Uterus (tissue), 2 donors: ENCODE results near the gene TBC1D14.

Source experiments
- POLR2A ChIP-seq, 2 donors: fragments of 450-650 bp; IDR thresholded peaks; one replicate each; pipeline ENCODE4 v1.6.1; 2016; ENCODE audit warnings: antibody characterized with exemption in 2 of 2, mild to moderate bottlenecking in 1 of 2, moderate library complexity in 1 of 2
- TF ChIP-seq, protein P1 (sequence below), 4 experiments: fragments of 200-600 bp in 2 of 4; fragments of 450-650 bp in 2 of 4; sonication (generic) in 2 of 4; IDR thresholded peaks; one replicate each; pipeline ENCODE4 v1.5.1; 2016 to 2019; ENCODE audit warnings: antibody characterized with exemption in 4 of 4, mild to moderate bottlenecking in 2 of 4, moderate library complexity in 1 of 4

DNA sequence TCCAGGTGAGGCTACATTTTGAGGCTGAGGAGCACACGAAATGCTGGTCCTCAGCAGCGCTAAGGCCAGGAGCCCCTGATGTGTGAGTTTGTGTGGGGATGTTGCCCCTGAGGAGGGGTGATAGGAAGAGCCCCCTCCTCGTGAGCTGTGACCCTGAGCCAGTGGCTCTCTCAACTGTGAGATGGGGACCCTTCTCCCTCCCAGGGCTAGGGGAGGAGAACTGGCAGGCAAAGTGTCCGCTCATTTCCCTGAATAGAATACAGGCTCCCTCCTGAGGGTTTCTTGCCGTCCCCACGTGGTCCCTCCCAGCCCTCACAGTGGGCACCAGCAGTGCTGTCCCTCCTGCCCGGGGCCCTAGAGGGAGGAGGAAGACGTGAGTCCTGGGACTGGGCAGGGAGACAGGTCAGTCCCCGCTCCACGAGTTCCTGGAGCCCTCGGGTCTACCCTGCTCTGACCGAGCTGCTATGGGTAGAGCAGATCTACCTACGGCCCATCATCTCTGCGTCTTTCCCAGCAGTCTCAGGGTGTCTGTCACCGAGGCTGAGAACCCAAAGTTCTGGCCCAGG lies 21.0 kb upstream of the TBC1D14 start:
- TF ChIP-seq, protein P1, sequence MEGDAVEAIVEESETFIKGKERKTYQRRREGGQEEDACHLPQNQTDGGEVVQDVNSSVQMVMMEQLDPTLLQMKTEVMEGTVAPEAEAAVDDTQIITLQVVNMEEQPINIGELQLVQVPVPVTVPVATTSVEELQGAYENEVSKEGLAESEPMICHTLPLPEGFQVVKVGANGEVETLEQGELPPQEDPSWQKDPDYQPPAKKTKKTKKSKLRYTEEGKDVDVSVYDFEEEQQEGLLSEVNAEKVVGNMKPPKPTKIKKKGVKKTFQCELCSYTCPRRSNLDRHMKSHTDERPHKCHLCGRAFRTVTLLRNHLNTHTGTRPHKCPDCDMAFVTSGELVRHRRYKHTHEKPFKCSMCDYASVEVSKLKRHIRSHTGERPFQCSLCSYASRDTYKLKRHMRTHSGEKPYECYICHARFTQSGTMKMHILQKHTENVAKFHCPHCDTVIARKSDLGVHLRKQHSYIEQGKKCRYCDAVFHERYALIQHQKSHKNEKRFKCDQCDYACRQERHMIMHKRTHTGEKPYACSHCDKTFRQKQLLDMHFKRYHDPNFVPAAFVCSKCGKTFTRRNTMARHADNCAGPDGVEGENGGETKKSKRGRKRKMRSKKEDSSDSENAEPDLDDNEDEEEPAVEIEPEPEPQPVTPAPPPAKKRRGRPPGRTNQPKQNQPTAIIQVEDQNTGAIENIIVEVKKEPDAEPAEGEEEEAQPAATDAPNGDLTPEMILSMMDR (IDR thresholded peaks at IDR 0.05): no peak
- no peak for TF ChIP-seq POLR2A (IDR thresholded peaks at IDR 0.05)
